Type B pancreatic cell (in vitro differentiated cells): Measurements from ENCODE around the gene ADARB2. TPM values are rescaled to one million over a fixed set of nuclear protein-coding genes. Genes with fewer than 3 reads are reported as not detected.

Experiments
- DNase-seq: peaks from one replicate; pipeline ENCODE4 v3.0.0; 2021; ENCODE audit warnings: mixed read lengths; ENCODE audit not compliant: unreplicated experiment; ENCODE audit errors: extremely low spot score
- H3K27ac Mint-ChIP-seq: 2 replicates; pipeline ENCODE4 v1.8.0; 2021; ENCODE audit warnings: mild to moderate bottlenecking, mixed read lengths
- H3K27me3 Mint-ChIP-seq: 2 replicates; pipeline ENCODE4 v1.8.0; 2021; ENCODE audit warnings: mixed read lengths
- H3K36me3 Mint-ChIP-seq: 2 replicates; pipeline ENCODE4 v1.8.0; 2021; ENCODE audit warnings: mixed read lengths
- H3K4me1 Mint-ChIP-seq: one replicate; pipeline ENCODE4 v1.8.0; 2021; ENCODE audit warnings: mixed read lengths; ENCODE audit not compliant: unreplicated experiment
- H3K4me3 Mint-ChIP-seq: 2 replicates; pipeline ENCODE4 v1.8.0; 2021; ENCODE audit warnings: mild to moderate bottlenecking, mixed read lengths
- H3K9me3 Mint-ChIP-seq: 2 replicates; pipeline ENCODE4 v1.8.0; 2021; ENCODE audit warnings: mixed read lengths
- total RNA-seq: library from RNA; stranded (reverse); gene quantifications from 2 replicates; pipeline ENCODE4 v1.2.1, GENCODE V29; 2021; ENCODE audit warnings: low replicate concordance
- TF ChIP-seq, protein P1 (sequence below): fragments of 200-600 bp; sonication (generic); conservative IDR thresholded peaks from 2 replicates; pipeline ENCODE4 v1.5.0; 2021; ENCODE audit warnings: antibody characterized with exemption, mild to moderate bottlenecking

Gene ADARB2
- total RNA-seq, 1 donor from 2014 or later, result 4.9 TPM

DNA sequence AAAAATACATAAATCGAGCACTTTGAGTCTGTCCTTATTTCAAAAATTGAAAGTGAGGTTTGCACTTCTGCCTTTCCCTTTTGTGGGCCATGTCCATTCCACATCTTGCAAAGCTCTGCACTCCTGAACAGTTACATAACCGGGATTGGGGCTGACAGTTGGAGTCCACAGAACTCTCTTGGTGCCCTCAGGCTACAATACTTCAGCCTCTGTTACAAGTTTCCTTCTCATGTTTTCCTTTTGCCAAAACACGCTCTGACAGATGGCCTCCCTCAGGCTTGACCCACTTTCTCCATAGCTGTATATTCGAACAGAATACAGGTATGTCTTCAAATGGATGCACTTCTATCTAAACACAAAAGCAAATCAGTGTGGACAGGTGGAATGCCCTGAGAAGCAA is 345.2 kb downstream of the ADARB2 start:
- TF ChIP-seq, protein P1, sequence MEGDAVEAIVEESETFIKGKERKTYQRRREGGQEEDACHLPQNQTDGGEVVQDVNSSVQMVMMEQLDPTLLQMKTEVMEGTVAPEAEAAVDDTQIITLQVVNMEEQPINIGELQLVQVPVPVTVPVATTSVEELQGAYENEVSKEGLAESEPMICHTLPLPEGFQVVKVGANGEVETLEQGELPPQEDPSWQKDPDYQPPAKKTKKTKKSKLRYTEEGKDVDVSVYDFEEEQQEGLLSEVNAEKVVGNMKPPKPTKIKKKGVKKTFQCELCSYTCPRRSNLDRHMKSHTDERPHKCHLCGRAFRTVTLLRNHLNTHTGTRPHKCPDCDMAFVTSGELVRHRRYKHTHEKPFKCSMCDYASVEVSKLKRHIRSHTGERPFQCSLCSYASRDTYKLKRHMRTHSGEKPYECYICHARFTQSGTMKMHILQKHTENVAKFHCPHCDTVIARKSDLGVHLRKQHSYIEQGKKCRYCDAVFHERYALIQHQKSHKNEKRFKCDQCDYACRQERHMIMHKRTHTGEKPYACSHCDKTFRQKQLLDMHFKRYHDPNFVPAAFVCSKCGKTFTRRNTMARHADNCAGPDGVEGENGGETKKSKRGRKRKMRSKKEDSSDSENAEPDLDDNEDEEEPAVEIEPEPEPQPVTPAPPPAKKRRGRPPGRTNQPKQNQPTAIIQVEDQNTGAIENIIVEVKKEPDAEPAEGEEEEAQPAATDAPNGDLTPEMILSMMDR, result no peak
- Mint-ChIP-seq H3K27ac (no peak overlapping the region), H3K9me3 (peaks cover 4% of the 10 kb centered on the region), H3K36me3 (no peaks in the 10 kb centered on the region), H3K4me3 (no peak overlapping the region), H3K4me1 (no peaks in the 10 kb centered on the region), H3K27me3 (peaks cover 17% of the 10 kb centered on the region)
- DNase-seq, result no peak

DNA sequence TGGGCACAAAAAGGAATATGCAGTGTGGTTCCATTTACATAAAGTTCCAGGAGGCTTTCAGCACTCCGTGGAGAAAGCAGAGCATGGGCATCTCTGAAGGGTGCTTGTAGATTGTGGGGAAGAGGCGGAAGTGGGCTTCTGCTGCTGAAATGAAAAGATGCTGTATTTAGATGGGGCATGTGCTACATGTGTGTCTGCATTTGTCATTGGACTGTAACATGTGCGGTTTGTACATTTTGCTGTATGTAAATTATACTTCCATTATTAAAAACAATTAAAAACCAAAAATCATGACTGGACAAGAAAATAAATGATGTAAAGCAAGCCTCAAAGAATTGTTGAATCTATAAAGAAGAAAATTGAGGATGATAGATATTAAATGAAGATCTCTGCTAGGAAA is 347.1 kb downstream of the ADARB2 start:
- Mint-ChIP-seq H3K4me1 (no peaks in the 10 kb centered on the region), H3K36me3 (no peaks in the 10 kb centered on the region), H3K9me3 (peaks cover 4% of the 10 kb centered on the region), H3K27ac (no peak overlapping the region), H3K27me3 (peaks cover 14% of the 10 kb centered on the region), H3K4me3 (no peak overlapping the region)
- TF ChIP-seq, protein P1, result no peak
- no peak for DNase-seq

DNA sequence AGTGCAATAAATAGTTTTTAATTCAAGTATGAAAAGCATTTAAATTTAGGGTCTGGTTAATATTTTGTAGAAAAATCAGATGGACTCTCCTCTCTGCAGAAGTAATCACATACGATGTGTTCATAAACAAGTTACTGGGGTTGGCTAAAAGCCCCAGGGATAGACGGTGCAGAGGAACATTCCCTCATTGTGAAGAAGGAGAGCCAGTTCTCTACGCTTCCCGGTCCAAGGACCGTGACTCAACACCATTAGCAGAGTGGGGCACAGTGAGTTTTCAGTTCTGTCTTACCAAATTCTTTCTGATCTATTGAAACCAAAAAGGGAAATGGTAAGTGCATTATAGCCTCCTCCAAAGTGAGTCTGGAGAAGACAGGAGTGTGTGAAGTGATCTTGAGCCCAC is 353.3 kb downstream of the ADARB2 start:
- TF ChIP-seq, protein P1, result no peak
- DNase-seq, result no peak
- H3K9me3 Mint-ChIP-seq, result peaks cover 4% of the 10 kb centered on the region
- no peaks in the 10 kb centered on the region for H3K36me3 Mint-ChIP-seq
- no peak overlapping the region for H3K4me3 Mint-ChIP-seq
- H3K27me3 Mint-ChIP-seq, result peaks cover 28% of the 10 kb centered on the region
- H3K4me1 Mint-ChIP-seq, result peaks cover 5% of the 10 kb centered on the region
- no peak overlapping the region for H3K27ac Mint-ChIP-seq

GRCh38 chr10:1382711-1383110 is 354.6 kb downstream of the ADARB2 start:
- Mint-ChIP-seq H3K9me3 (no peaks in the 10 kb centered on the region), H3K4me3 (no peak overlapping the region), H3K27me3 (peaks cover 39% of the 10 kb centered on the region), H3K27ac (no peak overlapping the region), H3K36me3 (no peaks in the 10 kb centered on the region), H3K4me1 (peaks cover 13% of the 10 kb centered on the region)
- DNase-seq, result peak; percentile 49
- TF ChIP-seq, protein P1, result no peak

DNA sequence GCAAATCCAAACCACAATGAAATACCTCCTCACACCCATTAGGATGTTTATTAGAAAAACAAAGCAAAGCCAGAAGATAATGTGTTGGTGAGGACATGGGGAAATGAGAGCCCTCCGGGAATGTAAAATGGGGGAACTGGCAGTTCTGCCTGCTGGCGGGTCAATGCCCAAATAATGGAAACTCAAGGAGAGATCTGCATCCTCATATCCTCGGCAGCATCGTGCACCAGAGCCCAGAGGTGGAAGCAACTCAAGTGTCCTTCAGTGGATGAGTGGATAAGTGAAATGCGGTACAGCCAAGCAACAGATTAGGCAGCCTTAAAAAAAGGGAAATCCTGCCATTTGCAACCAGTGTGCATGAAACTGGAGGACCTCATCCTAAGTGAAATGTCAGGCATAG is 356.0 kb downstream of the ADARB2 start:
- Mint-ChIP-seq H3K4me1 (peaks cover 19% of the 10 kb centered on the region), H3K27ac (no peak overlapping the region), H3K36me3 (no peaks in the 10 kb centered on the region), H3K27me3 (peaks cover 39% of the 10 kb centered on the region), H3K4me3 (no peak overlapping the region), H3K9me3 (no peaks in the 10 kb centered on the region)
- DNase-seq, result no peak
- TF ChIP-seq, protein P1, result no peak

- H3K36me3 Mint-ChIP-seq, result no peaks in the 10 kb centered on the region
- peaks cover 19% of the 10 kb centered on the region for H3K4me1 Mint-ChIP-seq
- H3K27me3 Mint-ChIP-seq, result peaks cover 39% of the 10 kb centered on the region
- no peak for DNase-seq
- no peak overlapping the region for H3K4me3 Mint-ChIP-seq
- TF ChIP-seq, protein P1, result no peak
- H3K27ac Mint-ChIP-seq, result no peak overlapping the region
- no peaks in the 10 kb centered on the region for H3K9me3 Mint-ChIP-seq
These were observed 357.1 kb downstream of the ADARB2 start for GRCh38 chr10:1380088-1380671.
